Islet precursor cell (in vitro differentiated cells): ENCODE data around the gene SPSB3.

Experiments used
- DNase-seq: peaks from one replicate; pipeline ENCODE4 v3.0.0-alpha.2; 2018

SPSB3 gene

GRCh38 chr16:1788095-1788707 lies 5.8 kb upstream of the SPSB3 start:
- peak; percentile 47 for DNase-seq

DNA sequence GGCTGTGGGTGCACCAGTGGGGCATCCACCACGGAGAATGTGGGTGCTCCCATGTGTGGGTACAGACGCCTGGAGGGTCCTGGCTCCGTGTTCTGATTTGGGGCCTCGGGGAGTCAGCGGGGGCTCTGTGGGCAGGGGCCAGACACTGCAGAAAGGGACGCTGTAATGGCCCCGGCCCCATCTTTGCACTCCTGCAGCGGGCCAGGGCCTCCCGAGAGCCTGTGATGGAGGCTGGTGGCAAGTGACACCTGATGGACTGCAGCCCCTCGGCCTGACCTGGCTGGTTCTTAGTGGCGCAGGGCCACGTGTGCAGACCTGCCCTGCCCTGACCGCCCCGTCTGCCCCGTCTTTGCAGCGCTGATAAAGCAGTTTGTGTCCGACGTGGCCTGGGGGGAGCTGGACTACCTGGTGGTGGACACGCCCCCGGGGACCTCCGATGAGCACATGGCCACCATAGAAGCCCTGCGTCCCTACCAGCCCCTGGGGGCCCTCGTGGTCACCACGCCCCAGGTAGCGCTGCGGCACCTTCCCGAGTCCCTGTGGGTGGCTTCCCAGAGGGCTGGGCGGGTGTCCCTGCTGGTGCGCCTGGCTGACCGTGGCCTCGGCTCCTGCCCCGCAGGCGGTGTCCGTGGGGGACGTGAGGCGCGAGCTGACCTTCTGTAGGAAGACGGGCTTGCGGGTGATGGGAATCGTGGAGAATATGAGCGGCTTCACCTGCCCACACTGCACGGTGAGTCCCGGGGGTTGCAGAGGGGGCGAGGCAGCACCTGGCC lies 5.1 kb upstream of the SPSB3 start:
- DNase-seq: no peak

- no peak for DNase-seq
Measured at GRCh38 chr16:1787056-1787321, 4.6 kb upstream of the SPSB3 start.

GRCh38 chr16:1786242-1787055 lies 4.1 kb upstream of the SPSB3 start:
- peak; percentile 49 for DNase-seq

DNA sequence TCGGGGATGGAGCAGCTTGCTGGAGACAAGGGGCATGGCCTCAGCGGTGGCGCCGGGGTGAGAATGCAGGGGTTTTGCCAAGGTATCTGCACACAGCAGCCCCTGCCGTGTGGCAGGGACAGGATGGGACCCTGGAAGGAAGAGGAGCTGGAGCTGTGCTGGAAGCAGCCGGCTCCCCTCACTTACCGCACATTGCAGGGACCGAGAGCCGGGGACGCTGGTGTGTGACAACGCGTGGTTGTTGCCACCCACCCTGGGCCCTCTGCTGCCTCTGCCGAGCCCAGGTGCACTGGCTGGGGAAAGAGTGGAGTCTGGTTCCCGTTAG lies 3.4 kb upstream of the SPSB3 start:
- no peak for DNase-seq

DNA sequence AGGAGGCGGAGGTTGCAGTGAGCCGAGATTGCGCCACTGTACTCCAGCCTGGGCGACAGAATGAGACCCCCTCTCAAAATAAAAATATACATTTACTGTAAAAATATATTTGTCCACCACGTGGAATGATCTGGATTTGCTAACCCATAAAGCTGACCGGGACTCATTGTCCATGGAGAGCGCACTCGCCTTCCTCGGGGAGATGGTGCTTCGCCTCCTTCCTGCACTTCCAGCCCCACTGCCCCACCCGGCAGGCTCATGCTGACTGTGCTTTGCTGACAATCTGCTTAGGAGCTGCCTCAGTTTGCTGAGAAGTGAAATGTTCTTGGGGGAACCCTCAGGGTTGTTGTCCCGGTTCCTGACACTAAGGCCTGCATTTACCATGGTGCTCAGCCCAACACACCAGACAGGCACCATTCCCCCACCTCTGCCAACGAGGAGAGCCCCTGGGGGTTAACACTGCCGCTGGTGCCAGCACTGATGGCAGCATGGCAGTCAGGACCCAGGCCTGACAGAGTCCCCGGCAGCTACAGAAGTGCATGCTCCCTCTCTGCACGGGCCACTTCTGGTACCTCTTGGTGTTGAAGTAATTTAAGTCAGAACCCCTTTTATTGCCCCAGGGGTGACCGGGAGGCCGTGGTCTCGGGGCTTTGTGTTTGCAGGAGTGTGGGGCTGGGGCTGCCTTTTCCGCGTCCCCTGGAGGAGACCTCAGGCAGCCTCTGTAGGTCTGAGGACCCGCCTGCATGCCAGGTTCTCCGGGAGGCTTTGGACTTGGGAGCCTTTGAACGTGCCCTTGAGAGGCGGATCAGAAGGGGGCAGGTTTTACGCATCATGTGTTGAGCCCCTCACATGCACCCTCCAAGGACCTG lies 2.8 kb upstream of the SPSB3 start:
- DNase-seq: no peak

GRCh38 chr16:1781758-1782407 lies 488 bp downstream of the SPSB3 start:
- no peak for DNase-seq

- DNase-seq: no peak
Measured at GRCh38 chr16:1781254-1781653, 1.1 kb downstream of the SPSB3 start.

- no peak for DNase-seq
Measured at GRCh38 chr16:1780677-1781072, 1.7 kb downstream of the SPSB3 start.

DNA sequence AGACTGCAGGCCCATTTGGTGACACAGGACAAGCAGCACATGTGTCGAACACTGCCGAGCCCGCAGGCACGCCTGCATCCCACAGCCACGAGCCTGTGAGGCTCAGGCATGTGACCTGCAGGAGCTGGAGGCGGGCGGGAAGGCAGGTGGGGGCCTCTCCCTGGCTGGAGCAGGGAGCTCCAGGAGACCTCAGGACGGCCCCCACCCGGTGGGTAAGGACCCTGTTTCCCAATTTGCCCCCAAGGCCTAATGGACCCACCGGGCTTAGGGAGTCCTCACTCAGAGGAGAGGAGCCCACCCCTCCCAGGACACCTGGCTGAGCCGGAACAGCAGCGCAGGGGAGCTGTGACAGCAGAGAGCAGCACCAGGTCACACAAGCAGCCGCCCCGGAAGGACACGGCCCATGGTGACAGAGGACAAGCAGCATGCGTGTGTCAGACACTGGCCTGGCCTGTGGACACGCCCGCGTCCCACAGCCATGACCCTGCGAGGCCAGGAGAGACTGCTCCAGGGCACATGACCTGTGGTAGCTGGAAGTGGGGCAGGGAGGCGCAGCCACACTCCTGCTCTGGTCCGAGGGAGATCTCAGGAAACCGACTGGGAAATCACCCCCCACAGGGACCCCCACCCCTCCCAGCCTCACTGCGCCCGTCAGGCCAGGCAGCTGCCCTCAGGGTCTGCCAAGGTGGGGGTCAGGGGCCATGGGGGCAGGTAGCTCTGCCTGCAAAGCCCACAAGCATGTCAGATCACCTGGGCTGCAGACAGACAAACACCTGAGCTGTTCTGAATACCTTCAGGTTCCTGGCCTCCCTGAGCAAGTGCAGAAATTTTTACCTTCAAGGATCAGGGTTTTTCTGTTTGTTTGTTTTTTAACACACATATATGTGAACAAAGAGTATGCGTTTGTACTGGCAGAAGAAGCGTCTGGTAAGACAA lies 2.4 kb downstream of the SPSB3 start:
- DNase-seq: no peak

- DNase-seq: no peak
Measured at GRCh38 chr16:1779234-1779701, 3.1 kb downstream of the SPSB3 start.

DNA sequence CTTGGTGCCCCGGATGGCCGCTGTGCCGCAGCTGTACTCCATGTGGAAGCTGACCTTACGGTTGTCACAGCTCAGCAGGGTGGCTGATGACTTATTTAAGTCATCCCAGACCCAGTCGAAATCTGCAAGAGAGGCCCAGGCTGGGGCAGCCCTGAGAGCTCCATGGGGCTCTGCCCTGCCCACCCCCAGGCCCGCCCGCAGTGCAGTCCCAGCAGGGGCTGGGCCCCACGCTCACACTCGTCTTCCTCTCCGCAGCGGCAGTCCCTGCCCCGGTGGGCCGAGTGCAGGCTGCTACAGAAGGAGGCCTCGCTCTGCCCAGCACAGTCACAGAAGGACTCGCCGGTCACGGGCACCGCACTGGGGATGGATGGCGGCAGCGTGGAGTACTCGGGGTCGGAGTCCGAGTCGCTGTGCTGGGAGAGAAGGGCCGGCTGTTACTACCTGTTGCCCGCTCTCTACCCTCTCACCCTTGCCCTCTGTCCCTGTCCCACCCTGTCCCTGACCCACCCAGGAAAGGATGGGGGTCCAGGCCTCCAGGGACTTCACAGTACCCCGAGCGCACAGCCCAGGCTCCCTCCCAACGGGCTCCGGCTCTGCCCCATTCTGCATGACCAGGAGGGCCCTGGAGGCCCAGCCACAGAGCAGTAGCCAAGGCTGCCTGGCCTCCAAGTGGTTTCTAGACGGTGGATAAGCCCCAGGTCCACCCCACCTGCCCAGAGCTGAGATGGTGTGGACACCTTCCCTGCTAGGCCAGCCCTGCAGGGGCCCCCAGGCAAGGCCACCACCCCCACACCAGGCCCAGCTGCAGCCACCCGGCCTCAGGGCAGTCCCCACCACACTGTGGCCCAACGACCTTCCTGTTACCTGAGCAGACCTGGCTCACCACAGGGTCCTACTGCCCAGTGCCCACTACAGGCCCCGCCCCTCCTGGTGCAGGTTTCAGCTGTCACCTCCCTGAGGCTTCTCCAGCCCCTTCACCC lies 3.9 kb downstream of the SPSB3 start:
- no peak for DNase-seq

DNA sequence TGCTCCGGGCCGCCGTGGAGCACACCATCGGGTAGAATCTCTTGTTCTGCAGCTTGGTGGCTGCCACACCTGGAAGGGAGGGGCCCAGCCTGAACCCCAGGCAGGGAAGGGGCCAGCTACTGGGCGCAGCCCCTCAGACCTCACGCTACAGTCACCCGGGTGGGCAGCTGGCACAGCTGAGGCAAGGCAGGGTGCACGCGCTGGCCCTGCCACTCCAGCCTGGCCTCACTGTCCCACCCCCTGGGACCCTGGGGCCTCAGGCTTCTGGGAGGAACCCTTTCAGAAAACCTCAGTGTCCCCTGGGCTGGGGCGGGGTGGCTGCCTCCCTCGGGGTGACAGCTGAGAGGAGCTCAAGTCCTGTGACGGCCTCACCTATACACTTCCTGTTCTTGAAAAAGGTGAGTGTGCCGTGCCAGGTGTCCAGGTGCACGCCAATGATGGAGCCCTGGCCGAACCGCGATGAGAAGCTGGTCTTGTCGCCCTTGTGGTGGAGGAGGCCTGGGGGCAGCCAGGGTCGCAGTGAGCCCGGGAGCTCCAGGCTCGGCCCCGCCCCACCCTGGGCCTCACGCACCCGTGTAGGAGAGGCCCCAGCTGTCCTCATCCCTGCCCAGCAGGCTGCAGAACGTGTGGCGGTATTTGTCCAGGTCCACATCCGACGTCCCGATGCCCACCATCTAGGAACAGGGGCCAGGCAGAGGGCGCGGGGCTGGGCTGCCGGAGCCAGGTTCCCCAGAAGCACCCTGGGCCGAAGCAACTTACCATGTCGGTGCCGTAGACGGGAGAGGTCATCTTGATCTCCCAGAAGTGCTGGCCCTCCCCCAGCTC lies 4.8 kb downstream of the SPSB3 start:
- DNase-seq: no peak

GRCh38 chr16:1776991-1777374 lies 5.4 kb downstream of the SPSB3 start:
- DNase-seq: no peak

DNA sequence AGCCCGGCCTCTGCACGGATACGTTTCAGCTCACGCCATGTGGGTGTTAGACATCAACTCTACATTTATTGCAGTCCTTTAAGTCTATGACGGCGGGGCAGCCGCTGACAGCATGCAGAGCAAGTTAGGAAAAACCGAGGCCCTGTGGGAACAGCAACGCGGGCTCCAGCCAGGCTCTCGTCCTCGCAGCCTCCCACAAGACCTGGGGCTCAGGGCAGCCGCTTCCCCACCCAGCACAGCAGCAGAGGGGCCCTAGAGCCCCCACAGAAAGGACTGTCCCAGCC lies 5.8 kb downstream of the SPSB3 start:
- DNase-seq: no peak

GRCh38 chr16:1775846-1776671 lies 6.3 kb downstream of the SPSB3 start:
- DNase-seq: no peak

DNA sequence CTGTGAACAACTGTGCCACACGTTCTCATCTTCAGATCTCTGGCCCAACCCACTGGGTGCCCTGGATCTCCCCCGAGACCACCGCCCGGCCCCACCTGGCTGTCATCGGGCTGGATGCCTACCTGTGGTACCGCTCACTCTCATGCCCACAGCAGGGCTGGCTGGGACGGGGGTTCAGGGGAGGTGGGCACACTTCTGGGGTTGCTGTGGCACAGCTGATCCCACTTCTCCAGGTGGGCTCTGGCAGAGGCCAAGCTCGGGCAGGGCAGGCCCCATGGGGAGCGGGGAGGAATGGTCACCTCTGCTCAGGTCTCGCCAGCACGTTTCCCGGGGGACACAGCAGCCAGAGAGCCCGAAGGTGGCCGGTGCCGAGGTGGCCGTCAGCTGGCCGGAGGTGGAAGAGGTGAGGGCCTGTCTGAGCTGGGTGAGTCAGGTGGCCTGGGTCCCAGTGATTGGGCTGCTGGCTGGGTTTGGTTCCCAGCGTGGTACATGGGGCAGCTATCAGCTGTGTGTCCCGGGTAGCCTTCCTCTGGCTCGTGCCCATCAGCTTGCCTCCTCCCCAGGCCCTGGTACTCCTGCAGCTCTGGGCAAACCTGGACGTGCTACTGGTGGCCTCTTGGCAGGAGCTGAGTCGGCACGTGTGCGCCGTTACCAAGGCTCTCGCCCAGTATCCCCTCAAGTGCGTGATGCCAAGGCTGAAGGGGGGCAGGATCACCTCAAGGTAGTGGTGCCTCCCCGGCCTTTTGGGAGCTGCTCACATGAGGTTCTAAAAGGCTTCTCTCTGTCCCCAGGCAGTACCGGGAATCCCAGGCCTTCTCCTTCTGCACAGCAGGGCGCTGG lies 7.1 kb downstream of the SPSB3 start:
- DNase-seq: no peak

DNA sequence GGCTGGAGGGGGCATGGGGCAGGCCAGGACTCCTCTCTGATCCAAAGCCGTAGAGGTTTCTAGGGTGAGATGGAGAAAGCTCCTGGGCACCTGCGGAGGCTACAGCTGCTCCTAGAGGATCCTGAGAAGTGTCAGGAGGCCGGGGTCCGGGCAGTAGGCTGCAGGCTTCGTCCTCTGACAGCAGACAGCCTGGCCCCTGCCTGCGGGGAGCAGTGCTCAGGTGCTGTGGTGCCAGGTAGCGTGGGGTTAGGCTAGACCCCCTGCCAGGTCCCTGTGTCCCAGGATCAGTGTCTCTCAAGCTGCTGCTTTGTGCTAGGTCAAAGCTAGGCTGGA lies 8.0 kb downstream of the SPSB3 start:
- no peak for DNase-seq
